RWPE2 (cell line): ENCODE measurements around the gene LAMA4.

Experiments used
- ATAC-seq: fragments of 200-7000 bp; cut with Tn5 transposase; 3 replicates; pipeline ENCODE4 v1.9.1; 2021; ENCODE audit warnings: low read depth
- DNase-seq: peaks from one replicate; pipeline ENCODE4 v3.0.0-alpha.2; 2020; ENCODE audit warnings: low spot score
- H3K27ac ChIP-seq: fragments of 450-650 bp; 2 replicates; pipeline ENCODE4 v1.5.1; 2017; ENCODE audit warnings: mild to moderate bottlenecking; ENCODE audit not compliant: poor library complexity, severe bottlenecking
- H3K27me3 ChIP-seq: fragments of 250-450 bp; sonication (Bioruptor Pico); 2 replicates; pipeline ENCODE4 v1.5.1; 2021; ENCODE audit warnings: mild to moderate bottlenecking, moderate library complexity; ENCODE audit not compliant: insufficient read depth, poor library complexity, severe bottlenecking
- H3K36me3 ChIP-seq: fragments of 250-450 bp; sonication (Bioruptor Pico); 2 replicates; pipeline ENCODE4 v1.5.1; 2020; ENCODE audit warnings: low read depth, mild to moderate bottlenecking, moderate library complexity
- H3K4me1 ChIP-seq: fragments of 250-450 bp; sonication (Bioruptor Pico); 2 replicates; pipeline ENCODE4 v1.5.1; 2021; ENCODE audit warnings: mild to moderate bottlenecking, moderate library complexity; ENCODE audit not compliant: insufficient read depth, poor library complexity, severe bottlenecking
- H3K4me3 ChIP-seq: fragments of 250-450 bp; sonication (Bioruptor Pico); 2 replicates; pipeline ENCODE4 v1.5.1; 2021; ENCODE audit warnings: mild to moderate bottlenecking, moderate library complexity; ENCODE audit not compliant: severe bottlenecking
- H3K9me3 ChIP-seq: fragments of 250-450 bp; sonication (Bioruptor Pico); 2 replicates; pipeline ENCODE4 v1.5.1; 2021; ENCODE audit warnings: mild to moderate bottlenecking, moderate library complexity; ENCODE audit not compliant: severe bottlenecking
- TF ChIP-seq, protein P1 (sequence below): fragments of 450-650 bp; IDR thresholded peaks from one replicate; pipeline ENCODE4 v1.5.1; 2017; ENCODE audit warnings: mild to moderate bottlenecking, moderate library complexity; ENCODE audit not compliant: poor library complexity, severe bottlenecking

LAMA4 gene

DNA sequence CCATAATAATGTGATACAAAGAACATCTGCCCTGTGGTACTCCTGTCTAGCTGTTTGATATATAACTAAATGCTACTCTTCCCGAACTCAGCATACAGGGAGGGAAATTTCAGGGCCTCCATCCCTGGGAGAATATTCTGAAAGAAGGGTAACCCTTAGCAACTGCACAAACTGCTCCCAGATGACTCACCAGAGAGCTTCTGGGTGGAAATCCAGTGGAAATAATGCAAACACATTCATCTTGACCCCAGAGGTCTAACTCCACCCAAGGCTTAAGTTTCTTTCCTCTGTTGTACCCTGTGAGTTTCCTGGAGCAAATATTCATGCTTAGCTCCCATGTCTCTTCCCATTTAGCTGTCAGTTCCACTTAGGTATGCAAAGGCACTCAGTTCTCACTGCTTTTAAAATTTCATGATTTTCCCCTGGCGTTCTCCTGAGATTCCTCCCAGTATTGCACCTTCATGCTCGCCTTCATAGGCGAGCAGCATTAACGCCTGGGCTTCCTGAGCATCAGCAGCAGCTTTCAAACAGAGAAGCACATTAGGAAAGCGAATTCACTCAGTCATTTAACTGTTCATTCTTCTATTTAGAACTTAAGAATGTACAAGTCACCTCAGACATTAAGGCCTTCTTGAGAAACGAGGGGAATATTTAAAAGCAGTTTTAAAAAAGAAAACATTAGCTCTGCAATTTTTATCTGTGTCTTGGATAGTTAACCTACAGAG lies 43.8 kb upstream of the LAMA4 start:
- ATAC-seq (peak; percentile 13; the same call in 1 of the 3 replicates), DNase-seq (no peak)
- Histone ChIP-seq H3K36me3 (no peaks in the 10 kb centered on the region), H3K27ac (peak overlapping the region; percentile 73), H3K4me3 (no peak overlapping the region), H3K27me3 (no peaks in the 10 kb centered on the region), H3K4me1 (peaks cover 18% of the 10 kb centered on the region), H3K9me3 (no peaks in the 10 kb centered on the region)
- TF ChIP-seq, protein P1, sequence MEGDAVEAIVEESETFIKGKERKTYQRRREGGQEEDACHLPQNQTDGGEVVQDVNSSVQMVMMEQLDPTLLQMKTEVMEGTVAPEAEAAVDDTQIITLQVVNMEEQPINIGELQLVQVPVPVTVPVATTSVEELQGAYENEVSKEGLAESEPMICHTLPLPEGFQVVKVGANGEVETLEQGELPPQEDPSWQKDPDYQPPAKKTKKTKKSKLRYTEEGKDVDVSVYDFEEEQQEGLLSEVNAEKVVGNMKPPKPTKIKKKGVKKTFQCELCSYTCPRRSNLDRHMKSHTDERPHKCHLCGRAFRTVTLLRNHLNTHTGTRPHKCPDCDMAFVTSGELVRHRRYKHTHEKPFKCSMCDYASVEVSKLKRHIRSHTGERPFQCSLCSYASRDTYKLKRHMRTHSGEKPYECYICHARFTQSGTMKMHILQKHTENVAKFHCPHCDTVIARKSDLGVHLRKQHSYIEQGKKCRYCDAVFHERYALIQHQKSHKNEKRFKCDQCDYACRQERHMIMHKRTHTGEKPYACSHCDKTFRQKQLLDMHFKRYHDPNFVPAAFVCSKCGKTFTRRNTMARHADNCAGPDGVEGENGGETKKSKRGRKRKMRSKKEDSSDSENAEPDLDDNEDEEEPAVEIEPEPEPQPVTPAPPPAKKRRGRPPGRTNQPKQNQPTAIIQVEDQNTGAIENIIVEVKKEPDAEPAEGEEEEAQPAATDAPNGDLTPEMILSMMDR, result no peak

DNA sequence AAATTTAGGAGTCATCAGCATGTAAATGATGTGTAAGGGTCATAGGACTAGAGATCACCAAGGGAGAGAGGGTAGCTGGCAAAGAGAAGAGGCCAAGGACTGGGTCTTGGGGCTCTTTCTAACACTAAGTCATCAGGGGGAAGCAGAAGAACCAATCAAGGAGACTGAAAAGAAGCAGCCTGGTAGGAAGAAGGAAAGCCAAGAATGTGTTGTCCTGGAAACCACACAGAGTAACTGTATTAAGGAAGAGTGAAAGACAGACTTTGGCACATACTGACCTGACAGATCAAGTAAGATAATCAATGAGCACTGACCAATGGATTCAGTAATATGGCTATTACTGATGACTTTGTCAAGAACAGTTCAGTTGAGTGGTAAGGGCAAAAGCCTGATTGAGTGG lies 42.3 kb upstream of the LAMA4 start:
- H3K36me3 ChIP-seq, result no peaks in the 10 kb centered on the region
- H3K4me1 ChIP-seq, result peaks cover 18% of the 10 kb centered on the region
- TF ChIP-seq, protein P1, result no peak
- no peaks in the 10 kb centered on the region for H3K9me3 ChIP-seq
- ATAC-seq (no peak), DNase-seq (no peak)
- no peak overlapping the region for H3K27ac ChIP-seq
- no peaks in the 10 kb centered on the region for H3K27me3 ChIP-seq
- H3K4me3 ChIP-seq, result no peak overlapping the region

DNA sequence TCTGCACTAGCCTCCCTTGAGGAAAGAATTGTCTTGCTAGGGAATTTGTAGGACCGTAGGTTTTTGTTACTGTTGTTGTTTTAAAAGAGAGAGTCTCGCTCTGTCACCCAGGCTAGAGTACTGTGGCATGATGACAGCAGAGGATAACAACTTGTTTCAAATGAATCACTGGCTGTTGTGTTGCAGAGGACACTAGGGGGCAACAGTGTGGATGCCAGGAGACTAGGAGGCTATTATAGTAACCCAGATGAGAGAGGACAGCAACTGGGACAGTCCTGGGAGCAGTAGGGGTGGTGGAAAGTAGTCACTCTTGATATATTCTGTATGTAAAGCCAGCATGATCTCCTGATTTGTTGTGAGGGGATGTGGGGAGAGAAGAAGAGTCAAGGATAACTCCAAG lies 41.8 kb upstream of the LAMA4 start:
- no peak for DNase-seq
- H3K36me3 ChIP-seq, result no peaks in the 10 kb centered on the region
- H3K27ac ChIP-seq, result no peak overlapping the region
- no peak overlapping the region for H3K4me3 ChIP-seq
- no peaks in the 10 kb centered on the region for H3K9me3 ChIP-seq
- ATAC-seq, result no peak
- H3K4me1 ChIP-seq, result peaks cover 18% of the 10 kb centered on the region
- no peaks in the 10 kb centered on the region for H3K27me3 ChIP-seq
- TF ChIP-seq, protein P1, result no peak

DNA sequence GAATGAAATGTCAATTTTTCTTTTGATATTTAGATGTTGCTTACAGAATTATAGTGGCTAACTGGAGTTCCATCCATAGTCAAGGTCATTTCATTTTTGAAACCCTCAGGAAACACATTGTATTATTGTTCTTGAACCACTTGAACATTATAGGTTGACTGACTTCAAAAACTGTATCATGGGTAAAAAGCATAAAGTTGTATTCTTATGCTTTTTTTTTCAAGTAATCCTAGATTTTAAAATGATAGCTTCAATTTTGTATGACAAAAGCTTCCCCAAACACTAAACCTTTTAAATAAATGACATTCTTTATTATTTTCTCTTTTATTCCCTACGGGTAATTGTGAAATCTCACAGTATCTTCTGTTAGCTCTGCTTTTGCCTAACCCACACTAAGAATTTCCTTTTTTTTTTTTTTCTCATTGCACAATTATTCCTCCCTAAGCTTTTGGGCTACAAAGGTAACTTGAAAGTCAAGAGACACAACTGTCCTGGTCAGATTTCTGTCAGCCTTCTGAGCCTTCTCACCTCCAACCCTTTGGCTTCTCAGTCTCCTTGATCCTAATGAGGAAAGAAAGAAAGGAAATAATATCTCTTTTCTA lies 36.9 kb upstream of the LAMA4 start:
- ATAC-seq (no peak), DNase-seq (no peak)
- no peak overlapping the region for H3K4me3 ChIP-seq
- no peaks in the 10 kb centered on the region for H3K36me3 ChIP-seq
- H3K4me1 ChIP-seq, result no peaks in the 10 kb centered on the region
- TF ChIP-seq, protein P1, result no peak
- no peak overlapping the region for H3K27ac ChIP-seq
- no peaks in the 10 kb centered on the region for H3K9me3 ChIP-seq
- H3K27me3 ChIP-seq, result no peaks in the 10 kb centered on the region

DNA sequence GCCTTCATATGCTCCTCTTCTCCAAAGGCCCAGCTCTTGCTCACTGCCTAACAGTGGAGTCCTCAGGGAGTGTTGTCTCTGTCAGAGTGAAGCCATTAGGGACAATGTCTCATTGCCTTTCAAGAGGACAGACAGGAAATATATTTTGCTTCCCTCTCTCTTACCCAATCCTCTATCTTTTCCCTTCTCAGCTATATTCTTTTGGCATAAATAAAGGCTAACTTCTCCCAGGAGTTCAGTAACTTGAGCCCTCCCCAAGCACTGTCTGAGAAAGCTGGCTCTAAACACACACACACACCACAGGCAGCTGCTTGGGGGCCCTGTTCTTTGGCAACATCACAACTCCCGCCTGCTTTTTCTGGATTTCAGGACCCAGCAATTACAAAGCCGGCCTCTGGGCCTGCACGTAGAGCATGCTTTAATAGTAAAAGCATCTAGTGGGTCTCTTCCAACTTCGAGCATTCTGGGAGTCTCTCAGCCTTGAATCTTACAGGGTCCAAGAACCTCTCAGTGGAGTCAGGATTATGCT lies 34.7 kb upstream of the LAMA4 start:
- DNase-seq (no peak), ATAC-seq (no peak)
- Histone ChIP-seq H3K27me3 (no peaks in the 10 kb centered on the region), H3K4me1 (no peaks in the 10 kb centered on the region), H3K9me3 (no peaks in the 10 kb centered on the region), H3K4me3 (no peak overlapping the region), H3K27ac (no peak overlapping the region), H3K36me3 (no peaks in the 10 kb centered on the region)
- TF ChIP-seq, protein P1, result no peak
